GM12864 (cell line): Measurements from ENCODE around the gene ID1.
"Not testable (repeated sequence)": the region's sequence is repeated elsewhere in the genome, so short reads cannot be mapped to it uniquely, and the experiment has no call there.

Source experiments
- DNase-seq: peaks from one replicate; pipeline ENCODE4 v3.0.0-alpha.2; 2011; ENCODE audit warnings: low read depth
- H3K4me3 ChIP-seq: 2 replicates; pipeline ENCODE4 v1.5.1; 2011; ENCODE audit warnings: mild to moderate bottlenecking, low read depth, low read length, control low read depth
- TF ChIP-seq, protein P1 (sequence below): IDR thresholded peaks from 2 replicates; pipeline ENCODE4 v1.5.1; 2011; ENCODE audit warnings: low read depth, mild to moderate bottlenecking, moderate library complexity, low read length, control low read depth, inconsistent platforms; ENCODE audit errors: missing control alignments

The ID1 gene

DNA sequence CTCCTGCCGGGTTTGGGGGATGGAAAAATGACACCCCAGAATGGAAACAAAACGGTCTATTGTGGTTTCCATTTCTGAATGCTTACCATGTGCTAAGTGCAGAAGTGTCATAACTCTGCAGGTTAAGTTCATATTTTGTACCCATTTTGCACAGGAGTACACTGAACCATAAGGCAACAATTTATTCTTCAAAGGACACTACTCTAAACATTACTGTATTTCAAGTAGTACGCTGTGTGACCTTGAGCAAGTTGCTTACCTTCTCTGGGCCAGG is 9.8 kb upstream of the ID1 start:
- TF ChIP-seq, protein P1, sequence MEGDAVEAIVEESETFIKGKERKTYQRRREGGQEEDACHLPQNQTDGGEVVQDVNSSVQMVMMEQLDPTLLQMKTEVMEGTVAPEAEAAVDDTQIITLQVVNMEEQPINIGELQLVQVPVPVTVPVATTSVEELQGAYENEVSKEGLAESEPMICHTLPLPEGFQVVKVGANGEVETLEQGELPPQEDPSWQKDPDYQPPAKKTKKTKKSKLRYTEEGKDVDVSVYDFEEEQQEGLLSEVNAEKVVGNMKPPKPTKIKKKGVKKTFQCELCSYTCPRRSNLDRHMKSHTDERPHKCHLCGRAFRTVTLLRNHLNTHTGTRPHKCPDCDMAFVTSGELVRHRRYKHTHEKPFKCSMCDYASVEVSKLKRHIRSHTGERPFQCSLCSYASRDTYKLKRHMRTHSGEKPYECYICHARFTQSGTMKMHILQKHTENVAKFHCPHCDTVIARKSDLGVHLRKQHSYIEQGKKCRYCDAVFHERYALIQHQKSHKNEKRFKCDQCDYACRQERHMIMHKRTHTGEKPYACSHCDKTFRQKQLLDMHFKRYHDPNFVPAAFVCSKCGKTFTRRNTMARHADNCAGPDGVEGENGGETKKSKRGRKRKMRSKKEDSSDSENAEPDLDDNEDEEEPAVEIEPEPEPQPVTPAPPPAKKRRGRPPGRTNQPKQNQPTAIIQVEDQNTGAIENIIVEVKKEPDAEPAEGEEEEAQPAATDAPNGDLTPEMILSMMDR: no peak
- DNase-seq: no peak
- no peak overlapping the region for H3K4me3 ChIP-seq

DNA sequence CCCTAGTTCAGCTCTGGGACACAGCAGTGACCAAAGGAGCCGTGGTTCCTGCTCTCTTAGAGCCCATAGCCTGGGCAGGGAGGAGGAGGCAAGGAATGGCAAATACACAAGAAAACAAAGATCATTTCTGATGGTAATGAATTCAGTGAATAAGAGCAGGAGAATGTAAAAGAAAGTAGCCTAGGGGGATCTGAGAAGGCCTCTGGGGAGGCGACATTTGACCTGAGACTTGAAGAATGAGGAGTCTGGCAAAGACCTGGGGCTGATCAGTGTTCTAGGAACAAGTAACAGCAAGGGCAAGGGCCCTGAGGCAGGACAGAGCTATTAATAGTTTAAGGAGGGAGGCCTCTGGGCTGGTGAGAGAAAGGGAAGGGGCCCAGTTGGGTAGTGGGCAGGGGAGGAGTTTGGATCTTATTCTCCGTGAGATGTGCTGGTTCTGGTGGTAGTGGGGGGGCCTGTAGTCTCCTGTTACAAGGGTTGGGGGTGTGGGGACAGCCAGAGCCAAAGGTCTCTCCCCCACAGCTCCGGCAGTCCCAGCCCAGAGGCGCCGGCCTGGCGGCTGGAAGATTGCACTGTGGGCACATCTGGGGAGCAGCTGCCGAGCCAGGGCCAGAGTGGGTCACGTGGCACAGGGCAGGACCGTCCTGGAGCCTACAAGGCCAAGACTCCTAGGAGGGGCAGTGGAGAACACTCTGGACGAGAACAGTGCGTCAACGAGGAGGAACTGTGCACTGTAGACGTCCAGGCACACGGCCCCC is 9.3 kb upstream of the ID1 start:
- H3K4me3 ChIP-seq: no peak overlapping the region
- TF ChIP-seq, protein P1: no peak
- no peak for DNase-seq

DNA sequence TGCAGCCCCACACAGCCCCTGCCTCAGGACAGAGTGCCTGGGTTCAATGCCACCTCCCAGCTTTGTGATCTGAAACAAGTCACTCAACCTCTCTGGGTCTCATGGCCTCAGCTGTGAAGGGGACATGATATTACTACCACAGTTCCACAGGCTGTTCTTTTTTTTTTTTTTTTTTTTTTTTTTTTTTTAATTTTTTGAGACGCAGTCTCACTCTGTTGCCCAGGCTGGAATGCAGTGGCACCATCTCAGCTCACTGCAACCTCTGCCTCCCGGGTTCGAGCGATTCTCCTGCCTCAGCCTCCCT is 8.7 kb upstream of the ID1 start:
- not testable (repeated sequence) for DNase-seq

DNA sequence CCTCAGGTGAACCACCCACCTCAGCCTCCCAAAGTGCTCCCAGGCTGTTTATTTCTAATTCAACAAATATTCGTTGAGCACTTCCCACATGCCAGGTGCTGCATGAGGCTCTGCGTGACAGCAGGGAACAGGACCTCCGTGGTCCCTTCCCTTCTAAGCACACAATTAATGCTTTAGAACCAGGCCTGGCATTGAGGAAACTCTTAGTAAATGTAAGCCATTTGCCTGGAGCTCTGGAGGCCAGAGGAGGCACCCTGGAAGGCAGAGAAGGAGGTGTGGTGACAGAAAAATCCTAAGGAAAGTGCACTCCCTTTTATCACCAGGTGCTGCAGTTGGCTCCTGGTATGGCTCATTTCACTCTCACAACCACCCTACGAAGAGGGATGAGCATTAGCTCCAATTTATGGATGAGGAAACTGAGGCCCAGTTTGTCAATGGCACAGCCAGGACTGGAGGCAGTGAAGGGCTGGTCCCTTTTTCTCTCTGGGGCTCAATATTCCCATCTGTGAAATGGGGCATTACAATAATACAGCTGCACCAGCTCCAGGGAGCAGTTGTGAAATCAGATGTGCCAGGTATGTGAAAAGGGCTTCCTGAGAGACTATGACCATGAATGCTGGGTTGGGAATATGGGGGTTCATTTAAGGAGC is 8.1 kb upstream of the ID1 start:
- DNase-seq: no peak
- TF ChIP-seq, protein P1: no peak
- H3K4me3 ChIP-seq: no peak overlapping the region

More for the DNA sequence above, 8.7 kb upstream of the ID1 start:
- not testable (repeated sequence) for H3K4me3 ChIP-seq

DNA sequence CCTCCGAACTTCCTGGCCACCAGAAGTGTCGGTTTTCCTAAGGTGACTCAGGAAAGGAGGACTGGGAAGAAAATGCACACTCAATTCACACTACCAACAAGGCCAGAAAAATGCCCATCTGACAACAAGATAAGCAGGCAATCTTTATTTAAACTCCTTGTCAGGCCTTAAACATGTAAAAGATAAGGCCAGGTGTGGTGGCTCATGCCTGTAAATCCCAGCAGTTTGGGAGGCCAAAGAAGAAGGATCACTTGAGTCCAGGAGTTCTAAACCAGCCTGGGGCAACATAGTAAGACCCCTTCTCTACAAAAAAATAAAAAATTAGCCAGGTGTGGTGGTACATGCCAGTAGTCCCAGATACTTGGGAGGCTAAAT is 7.6 kb upstream of the ID1 start:
- no peak overlapping the region for H3K4me3 ChIP-seq
- TF ChIP-seq, protein P1: no peak
- DNase-seq: no peak

DNA sequence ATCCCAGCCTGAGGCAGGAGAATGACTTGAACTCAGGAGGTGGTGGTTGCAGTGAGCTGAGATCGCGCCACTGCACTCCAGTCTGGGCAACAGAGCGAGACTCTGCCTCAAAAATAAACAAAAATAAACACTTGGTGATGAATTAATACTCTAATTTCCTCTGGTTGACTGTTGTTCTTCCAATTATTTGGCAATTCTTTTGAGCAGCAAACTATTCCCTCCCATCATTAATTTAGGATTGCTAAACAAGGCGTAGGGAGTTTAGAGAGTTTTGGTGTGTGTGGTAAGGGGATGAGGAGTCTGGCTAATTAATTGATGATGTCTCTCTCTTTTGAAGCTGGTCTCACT is 2.7 kb upstream of the ID1 start:
- H3K4me3 ChIP-seq: no peak overlapping the region
- TF ChIP-seq, protein P1: no peak
- DNase-seq: no peak

DNA sequence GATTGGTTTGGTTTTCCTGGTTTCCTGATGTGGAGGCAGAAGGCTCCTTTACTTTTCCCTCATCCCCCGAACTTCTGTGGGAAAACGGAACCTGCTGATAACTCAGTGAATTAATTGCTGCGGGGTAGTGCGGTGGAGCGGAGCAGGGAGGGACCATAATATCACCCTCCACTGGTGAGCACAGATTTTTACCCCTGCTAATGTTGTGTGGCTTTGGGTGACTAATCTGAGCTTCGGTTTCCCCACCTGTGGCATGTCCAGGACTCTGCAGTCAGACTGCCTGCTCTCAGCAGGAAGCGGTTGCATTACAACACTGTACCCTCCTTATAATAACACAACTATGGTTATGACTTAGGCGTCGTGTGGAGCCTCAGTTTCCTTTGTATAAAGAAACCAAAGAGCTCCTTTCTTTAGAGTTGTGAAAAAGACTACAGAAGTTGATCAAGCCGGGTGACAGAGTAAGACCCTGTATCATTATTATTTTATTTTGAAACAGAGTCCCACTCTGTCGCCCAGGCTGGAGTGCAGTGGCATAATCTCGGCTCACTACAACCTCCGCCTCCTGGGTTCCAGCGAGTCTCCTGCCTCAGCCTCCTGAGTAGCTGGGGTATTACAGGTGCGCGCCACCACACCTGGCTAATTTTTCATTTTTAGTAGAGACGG is 2.2 kb upstream of the ID1 start:
- H3K4me3 ChIP-seq: no peak overlapping the region
- peak; percentile 59 for DNase-seq
- TF ChIP-seq, protein P1: no peak
